GM12873 (cell line): ENCODE results near the gene DCTD.

Source experiments
- CTCF ChIP-seq: IDR thresholded peaks from 2 replicates; pipeline ENCODE4 v1.5.1; 2012; ENCODE audit warnings: low read depth, mild to moderate bottlenecking, moderate library complexity, low read length, control low read depth; ENCODE audit not compliant: insufficient read depth; ENCODE audit errors: missing control alignments

The DCTD gene

GRCh38 chr4:182890202-182890601, 27.0 kb downstream of the DCTD start:
- TF ChIP-seq CTCF = no peak

DNA sequence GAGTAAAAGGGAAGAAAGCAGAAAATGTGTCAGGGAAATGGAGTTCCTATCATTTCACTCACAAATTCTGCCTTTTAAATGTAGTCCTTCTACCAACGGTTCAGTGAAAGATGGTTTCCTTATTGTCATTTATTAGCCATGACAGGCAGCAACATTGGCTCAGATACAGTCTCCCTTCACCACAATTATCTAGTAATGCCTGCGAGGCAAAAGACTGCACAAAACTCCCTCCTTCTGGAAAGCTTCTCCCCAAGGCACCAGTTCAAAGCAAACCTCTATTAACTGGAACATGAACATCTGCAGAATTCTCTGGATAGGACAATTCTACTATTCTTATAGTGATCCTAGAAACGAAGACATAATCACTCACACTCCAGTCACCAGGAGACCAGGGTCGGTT, 28.3 kb downstream of the DCTD start:
- no peak for TF ChIP-seq CTCF

DNA sequence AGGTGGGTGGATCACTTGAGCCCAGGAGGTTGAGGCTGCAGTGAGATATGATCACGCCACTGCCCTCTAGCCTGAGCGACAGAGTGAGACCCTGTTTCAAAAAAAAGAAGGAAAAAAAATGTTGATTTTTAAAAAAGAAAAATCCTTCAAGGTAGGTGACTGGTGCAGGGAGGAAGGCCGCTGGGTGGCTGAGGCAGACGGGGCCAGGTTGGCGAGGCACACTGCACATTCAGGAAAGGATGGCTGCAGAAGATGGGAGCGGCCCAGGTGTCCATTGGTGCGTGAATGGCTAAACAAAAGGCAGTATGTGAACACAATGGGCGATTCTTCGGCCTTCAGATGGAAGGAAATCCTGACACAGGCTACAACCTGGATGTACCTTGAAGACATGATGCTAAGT, 30.4 kb downstream of the DCTD start:
- no peak for TF ChIP-seq CTCF

GRCh38 chr4:182886205-182886604, 31.0 kb downstream of the DCTD start:
- no peak for TF ChIP-seq CTCF

DNA sequence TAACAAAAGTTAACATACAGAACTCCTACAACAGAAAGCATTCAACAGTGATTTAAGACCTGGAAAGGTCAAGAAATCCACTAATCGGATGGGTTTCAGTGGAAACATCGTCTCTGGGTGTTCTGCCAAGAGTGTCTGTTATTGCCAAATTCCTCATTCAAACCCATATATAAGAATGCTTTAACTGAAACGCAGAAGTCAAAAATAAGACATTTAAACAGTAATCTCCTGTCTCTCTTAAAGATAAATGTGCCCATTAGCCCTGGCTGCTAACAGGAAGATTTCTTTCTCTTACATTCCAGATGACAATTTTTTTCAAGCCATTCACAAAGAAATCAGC, 31.5 kb downstream of the DCTD start:
- no peak for TF ChIP-seq CTCF

DNA sequence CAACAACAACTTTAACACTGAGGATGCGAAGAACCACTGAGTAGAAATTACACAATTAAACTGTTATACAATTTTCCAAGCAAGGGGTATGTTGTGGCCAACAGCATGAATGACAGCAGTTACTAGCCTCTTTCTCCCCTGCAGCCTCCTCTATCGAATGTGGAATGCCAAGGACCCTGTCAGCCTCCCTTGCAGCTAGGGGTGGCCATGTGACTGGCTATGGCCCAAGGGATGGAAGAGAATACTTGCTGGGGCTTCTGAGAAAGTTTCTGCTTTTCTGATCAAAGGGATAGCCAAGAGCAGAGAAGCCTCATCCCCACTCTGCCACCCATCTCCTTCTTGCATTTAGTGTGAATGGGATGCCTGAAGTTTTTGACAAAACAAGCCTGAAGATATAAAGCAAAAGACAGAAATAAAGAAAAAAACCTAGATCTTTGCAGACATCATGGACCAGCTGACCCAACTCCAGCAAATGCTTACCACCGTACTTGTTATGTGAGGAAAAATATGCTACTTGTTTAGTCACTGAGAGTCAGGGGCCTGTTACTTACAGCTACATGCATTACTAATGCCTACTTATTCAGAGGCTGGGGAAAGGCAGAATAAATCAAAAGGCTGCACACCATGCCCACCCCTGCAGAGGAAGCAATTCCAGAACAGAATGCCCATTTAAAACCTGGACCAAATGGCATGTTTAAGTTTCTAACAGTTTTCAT, 32.0 kb downstream of the DCTD start:
- TF ChIP-seq CTCF = no peak

- TF ChIP-seq CTCF = no peak
These were observed 33.1 kb downstream of the DCTD start for GRCh38 chr4:182884040-182884439.
